DMS114 treated with DMSO at 0.1 percent for 48 hours (cell line): ENCODE results near the gene CNTN3.

Experiments
- DNase-seq: peaks from one replicate; lab custom pipeline; 2025; ENCODE audit not compliant: unreplicated experiment; lab: John Stamatoyannopoulos, UW

Gene CNTN3

GRCh38 chr3:74613060-74613459 is 1.4 kb downstream of the CNTN3 start:
- DNase-seq, result no peak

DNA sequence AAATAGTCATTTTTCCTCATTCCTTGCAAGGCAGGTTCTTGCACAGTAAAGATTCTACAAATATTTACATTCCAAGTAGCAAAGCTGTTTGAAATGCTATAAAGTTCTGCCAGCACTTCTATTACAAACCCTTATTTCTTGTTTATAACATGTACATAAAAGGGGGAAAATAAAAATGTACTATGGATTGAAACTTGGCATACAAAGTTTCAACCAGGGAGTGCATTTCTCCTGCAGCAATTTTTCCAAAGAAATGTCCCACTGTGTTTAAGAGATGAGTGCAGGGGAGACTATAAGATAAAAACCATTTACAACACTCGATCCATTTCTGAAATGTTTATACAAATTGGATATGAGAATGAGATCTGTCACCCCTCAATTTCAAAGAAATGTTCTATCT is 3.3 kb downstream of the CNTN3 start:
- no peak for DNase-seq

DNA sequence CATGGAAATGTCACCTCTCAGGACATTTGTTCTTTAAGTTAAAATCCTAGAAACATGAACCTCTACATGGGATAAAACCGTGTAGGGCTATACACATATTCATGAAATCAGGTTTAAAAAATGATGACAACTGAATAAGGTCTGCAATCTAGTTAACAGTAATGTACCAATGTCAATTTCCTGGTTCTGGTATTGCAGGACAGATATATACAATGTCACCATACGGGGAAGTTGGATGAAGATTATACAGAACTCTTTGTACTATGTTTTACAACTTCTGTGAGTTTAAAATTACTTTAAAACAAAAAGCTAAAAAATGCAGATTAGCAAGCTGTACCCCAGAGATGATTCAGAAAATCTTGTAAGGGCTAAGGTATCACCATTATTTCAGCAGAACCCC is 6.7 kb downstream of the CNTN3 start:
- no peak for DNase-seq

GRCh38 chr3:74606996-74607395 is 7.5 kb downstream of the CNTN3 start:
- DNase-seq, result no peak

- no peak for DNase-seq
These were observed 9.0 kb downstream of the CNTN3 start for GRCh38 chr3:74605437-74605836.

- no peak for DNase-seq
These were observed 11.2 kb downstream of the CNTN3 start for GRCh38 chr3:74603292-74603691.

GRCh38 chr3:74602471-74602870 is 12.0 kb downstream of the CNTN3 start:
- no peak for DNase-seq

- DNase-seq, result no peak
These were observed 12.7 kb downstream of the CNTN3 start for GRCh38 chr3:74601793-74602192.

DNA sequence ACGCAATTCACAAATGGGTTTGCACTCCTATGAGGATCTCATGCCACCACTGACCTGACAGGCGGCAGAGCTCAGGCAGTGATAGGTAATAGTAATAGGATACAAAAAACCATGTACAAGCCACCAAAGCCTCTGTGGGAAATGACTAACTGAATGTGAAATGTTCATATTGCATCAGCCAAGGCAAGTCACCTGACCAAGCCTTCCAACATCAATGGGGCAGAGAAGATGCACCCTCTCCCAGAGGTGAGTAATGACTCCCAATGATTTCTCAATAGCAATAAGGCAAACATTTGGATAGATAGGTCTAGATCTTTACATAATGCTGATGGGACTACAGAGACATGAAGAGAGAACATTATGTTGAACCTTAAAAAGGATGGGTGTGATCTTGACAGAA is 14.9 kb downstream of the CNTN3 start:
- no peak for DNase-seq

DNA sequence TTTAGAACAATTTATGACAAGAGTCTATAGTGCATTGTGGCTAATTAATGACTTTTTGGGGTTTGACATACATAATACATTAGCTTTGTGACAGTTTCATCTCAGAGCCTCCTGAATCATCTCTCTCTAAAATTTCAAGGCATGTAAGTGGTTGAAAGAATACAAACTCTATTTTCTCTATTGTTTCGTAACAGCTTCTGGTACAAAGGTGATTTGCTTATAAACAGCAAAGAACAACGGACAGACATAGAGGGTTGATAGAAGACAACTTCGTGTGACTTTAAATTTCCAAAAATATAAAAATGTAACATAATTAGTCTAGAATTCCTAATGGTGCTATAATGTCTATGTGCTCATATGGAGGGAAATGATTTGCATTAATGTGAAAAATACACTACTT is 21.3 kb downstream of the CNTN3 start:
- DNase-seq, result no peak

GRCh38 chr3:74592359-74592758 is 22.1 kb downstream of the CNTN3 start:
- DNase-seq, result no peak

DNA sequence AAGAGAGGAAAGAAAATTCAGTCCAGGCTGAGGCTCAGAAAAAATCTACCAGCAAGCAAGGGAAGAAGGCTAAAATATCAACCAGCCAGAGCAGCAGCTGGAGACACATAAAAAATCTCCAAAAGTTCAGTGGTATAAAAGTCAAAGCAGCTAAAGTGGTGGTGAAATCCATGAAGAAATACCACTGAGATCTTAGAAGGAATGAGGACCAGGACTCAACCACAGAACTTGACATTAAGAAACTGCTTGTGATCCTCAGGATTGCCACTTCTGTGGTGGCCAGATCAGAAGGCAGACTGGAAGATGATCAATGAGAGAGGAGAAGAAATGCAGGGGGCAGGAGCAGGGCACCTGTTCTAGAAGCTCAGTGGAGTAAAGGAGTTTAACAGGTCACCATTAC is 22.5 kb downstream of the CNTN3 start:
- DNase-seq, result no peak

- no peak for DNase-seq
These were observed 23.1 kb downstream of the CNTN3 start for GRCh38 chr3:74591342-74591741.

DNA sequence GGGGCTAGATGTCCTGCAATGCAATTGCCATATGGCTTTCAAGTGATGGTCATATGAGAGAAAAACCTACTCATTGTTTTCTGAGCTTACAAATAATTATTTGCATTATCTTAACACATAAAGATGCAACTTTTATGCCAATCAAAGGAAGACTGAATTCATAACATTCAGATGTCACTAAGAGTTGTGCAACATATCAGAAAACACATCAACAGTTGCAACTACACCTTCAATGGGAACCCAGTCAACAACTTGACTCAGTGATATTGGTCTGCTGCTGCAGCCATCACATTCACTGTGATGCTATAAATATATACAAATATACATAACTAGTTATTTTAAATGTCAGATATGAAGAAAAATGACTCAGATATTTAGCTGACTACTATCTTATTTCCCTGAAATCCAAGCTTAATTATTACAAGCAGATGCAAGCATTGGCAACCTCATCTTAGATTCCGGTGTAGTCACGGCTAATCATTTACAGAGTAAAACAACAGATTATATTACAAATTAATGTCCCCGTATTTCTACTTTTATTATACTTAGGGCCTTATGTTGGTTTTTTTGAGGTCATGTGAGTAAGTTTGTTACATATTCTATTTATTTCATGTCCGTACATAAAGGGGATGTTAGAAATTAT is 23.7 kb downstream of the CNTN3 start:
- DNase-seq, result no peak

GRCh38 chr3:74584782-74585181 is 29.7 kb downstream of the CNTN3 start:
- DNase-seq, result no peak

GRCh38 chr3:74582982-74583381 is 31.5 kb downstream of the CNTN3 start:
- no peak for DNase-seq

DNA sequence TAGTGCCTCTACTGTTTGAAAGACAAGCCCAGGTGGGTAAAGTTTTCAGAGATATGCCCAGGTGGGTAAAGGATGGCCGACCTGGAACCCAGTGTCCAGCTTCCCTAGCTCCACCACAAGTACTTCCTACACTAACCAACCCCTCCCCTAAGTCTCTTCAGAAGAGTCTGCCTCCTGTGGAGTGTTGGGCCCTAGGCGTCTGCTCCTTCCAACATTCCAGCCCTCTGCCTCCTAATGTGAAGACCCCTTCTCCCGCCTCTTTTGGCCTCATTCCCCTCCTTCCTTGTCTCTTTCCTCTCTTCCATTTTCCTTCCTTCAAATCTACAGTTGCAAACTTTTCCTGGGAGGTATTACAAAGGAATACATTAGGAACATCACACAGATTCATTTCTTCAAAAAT is 38.6 kb downstream of the CNTN3 start:
- DNase-seq, result no peak

DNA sequence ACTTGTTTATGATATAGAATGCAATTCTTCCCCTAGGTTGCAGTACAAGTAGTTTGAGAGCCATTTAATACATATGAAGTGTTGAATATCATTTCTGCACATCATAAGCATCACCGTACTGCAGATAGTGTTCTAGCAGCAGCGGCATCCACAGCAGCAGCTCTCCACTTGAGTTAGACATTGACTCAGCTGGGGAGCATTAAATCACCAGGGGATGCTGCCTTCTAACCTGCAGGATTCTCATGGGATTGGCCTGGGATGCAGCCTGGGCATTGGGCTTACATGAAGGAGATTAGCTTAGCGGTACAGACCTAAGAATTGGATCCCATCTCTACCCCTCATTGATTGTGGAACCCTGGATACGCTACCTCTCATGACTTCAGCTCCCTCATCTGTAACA is 43.3 kb downstream of the CNTN3 start:
- DNase-seq, result no peak
